Measurements from ENCODE around the gene TMEM134. TPM values are rescaled to one million over a fixed set of nuclear protein-coding genes. Genes with fewer than 3 reads are reported as not detected.

TMEM134 gene
- total and polyA plus RNA-seq, 10 of the 15 experiments (the other 5 are each of a cell fraction or from before 2014, with no cell fraction given): 1.6 to 93.8 (median 27.8) TPM

- 61% methylated on average over 9 of the region's 9 CpGs for WGBS (ENCODE audit: insufficient coverage, insufficient replicate concordance, low lambda C conversion rate, missing lambda C conversion rate)
- TF ChIP-seq FOXM1 (IDR thresholded peaks at IDR 0.05; ENCODE audit: low read depth, low read length) (no peak), ATF7 (IDR thresholded peaks at IDR 0.05; ENCODE audit: low read depth) (no peak), PRDM15 (CRISPR knock-in tag; IDR thresholded peaks at IDR 0.05) (no peak), TCF3 (IDR thresholded peaks at IDR 0.05; ENCODE audit: borderline replicate concordance, insufficient read depth, low read depth, low read length) (no peak), TBL1XR1 (IDR thresholded peaks at IDR 0.05; ENCODE audit: low read depth, low read length) (no peak), TCF7 (IDR thresholded peaks at IDR 0.05; ENCODE audit: borderline replicate concordance) (no peak), CEBPZ (IDR thresholded peaks at IDR 0.05; ENCODE audit: low read depth, low read length) (no peak), GATAD2B (conservative IDR thresholded peaks at IDR 0.05; ENCODE audit: low read depth) (no peak), CTCF (IDR thresholded peaks at IDR 0.05 in 2 of 3, conservative IDR thresholded peaks at IDR 0.05 in 1 of 3; ENCODE audit: control insufficient read depth in 2 of 3, extremely low read depth in 1 of 3, insufficient read depth in 1 of 3, low read depth in 3 of 3, low read length in 3 of 3) (no peak), E2F8 (IDR thresholded peaks at IDR 0.05; ENCODE audit: low read depth, partially characterized antibody) (no peak)
Observed at GRCh38 chr11:67449116-67449844, 19.8 kb downstream of the TMEM134 start.

More at GRCh38 chr11:67449116-67449844, 19.8 kb downstream of the TMEM134 start:
- Histone ChIP-seq H3K27me3 (replicated peaks in 1 of 2; ENCODE audit: control insufficient read depth in 2 of 2, insufficient read depth in 2 of 2, low read length in 1 of 2) (no peaks in the 10 kb centered on the region), H3K4me1 (ENCODE audit: control insufficient read depth, insufficient read depth, low read length) (peaks cover 30% of the 10 kb centered on the region), H2AFZ (ENCODE audit: control insufficient read depth, low read depth, low read length) (no peak overlapping the region), H3K4me3 (no peak overlapping the region), H3K27ac (ENCODE audit: control insufficient read depth, insufficient read depth) (no peak overlapping the region), H3K9ac (ENCODE audit: control insufficient read depth, insufficient read depth, low read length) (no peak overlapping the region), H3K36me3 (ENCODE audit: control insufficient read depth in 2 of 2, insufficient read depth in 2 of 2, low read length in 1 of 2) (no peaks in the 10 kb centered on the region), H4K20me1 (ENCODE audit: control insufficient read depth, insufficient read depth) (no peaks in the 10 kb centered on the region), H3K4me2 (ENCODE audit: control insufficient read depth, insufficient read depth) (no peak overlapping the region), H3K9me3 (replicated peaks; ENCODE audit: control insufficient read depth, insufficient read depth, low read length) (no peaks in the 10 kb centered on the region), H3K79me2 (ENCODE audit: control insufficient read depth, insufficient read depth, low read length) (peaks cover 10% of the 10 kb centered on the region)
- SMC1A ChIA-PET (ENCODE audit: uncharacterized antibody, unreplicated experiment): interaction anchor here (0.8 to 1.2 kb wide), 2 partner anchors 25 to 48 kb away, joined by 3 read pairs; partner anchors contain the start of gene PPP1CA
- FAIRE-seq: no peak
- CTCF ChIA-PET: interaction anchor here (0.6 to 1.2 kb wide), 4 partner anchors 10 to 48 kb away, joined by 3 to 5 read pairs (median 4); partner anchors contain the start of gene PPP1CA
- intact Hi-C loops (cut with micrococcal nuclease; ENCODE audit: unreplicated experiment): no loop called here
- no TSS peak for BruUV-seq (replicated peaks)
- no peak for ATAC-seq
- POLR2A ChIA-PET: interaction anchor here (0.7 to 1.9 kb wide), 8 partner anchors 9 to 1012 kb away, joined by 4 to 7 read pairs (median 4); partner anchors contain the start of gene PPP1CA
- RAD21 ChIA-PET (ENCODE audit: unreplicated experiment): no interaction called here
- in situ Hi-C loops (cut with MboI): no loop called here
- DNase-seq (ENCODE audit: low read depth, low spot score): no peak

Data from GM12878 (cell line).